ENCODE measurements around the gene TRIM58. TPM values are rescaled to one million over a fixed set of nuclear protein-coding genes. Genes with fewer than 3 reads are reported as not detected.

Gene TRIM58
- total RNA-seq, 1 experiment from 2014 or later, result not detected

DNA sequence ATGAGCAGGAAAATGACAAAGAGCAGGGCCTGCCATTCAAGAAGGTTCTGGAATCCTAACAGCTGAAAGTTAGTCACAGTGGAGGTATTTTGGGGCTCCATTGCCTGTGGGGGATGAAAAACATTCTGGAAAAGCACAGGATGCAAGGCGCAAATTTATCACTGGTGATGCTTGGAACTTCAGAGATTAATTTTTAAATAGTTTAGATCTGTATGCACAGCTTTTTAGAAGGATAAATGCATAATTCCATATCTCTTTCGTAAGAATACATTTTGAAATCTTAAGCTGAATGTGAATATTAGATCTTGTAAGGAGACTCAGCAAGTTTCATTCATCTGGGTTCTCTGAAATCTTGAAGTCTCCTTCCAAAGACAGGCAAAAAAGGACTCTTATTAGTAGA lies 15.2 kb upstream of the TRIM58 start, which contains the start of gene OR11L1 (continued):
- no peak for TF ChIP-seq YY1 (IDR thresholded peaks at IDR 0.05; ENCODE audit: extremely low read depth, insufficient replicate concordance, low read depth, low read length)

DNA sequence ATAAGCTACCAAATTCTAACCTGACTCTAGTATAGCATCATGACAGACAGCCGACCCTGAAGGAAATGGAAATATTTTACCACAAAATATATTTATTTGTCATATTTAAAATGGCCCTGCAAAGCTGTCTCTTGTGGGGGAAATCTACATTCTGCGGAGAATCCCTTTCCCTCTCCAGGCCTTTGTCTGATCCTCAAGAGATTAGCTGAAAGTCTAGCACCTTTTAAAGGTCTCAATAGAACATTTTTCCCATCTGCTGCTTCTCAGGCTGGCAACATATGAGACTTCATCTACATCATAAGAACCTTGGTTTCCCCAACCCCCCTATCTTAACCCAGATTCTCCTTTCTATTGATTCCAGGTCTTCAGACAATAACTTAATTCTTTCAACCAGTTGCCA lies 13.6 kb upstream of the TRIM58 start:
- Histone ChIP-seq H3K4me1 (ENCODE audit: control insufficient read depth in 1 of 2, insufficient read depth in 2 of 2, low read length in 2 of 2) (no peaks in the 10 kb centered on the region), H3K9ac (ENCODE audit: low read length) (no peak overlapping the region), H3K79me2 (ENCODE audit: insufficient read depth, low read length) (no peaks in the 10 kb centered on the region), H2AFZ (ENCODE audit: low read depth, low read length, poor library complexity, severe bottlenecking) (no peak overlapping the region), H3K4me2 (ENCODE audit: low read length) (no peak overlapping the region), H3K9me2 (ENCODE audit: insufficient read depth) (no peaks in the 10 kb centered on the region), H3K4me3 (replicated peaks in 1 of 2; ENCODE audit: low read depth in 1 of 2, low read length in 2 of 2) (no peak overlapping the region), H3K36me3 (ENCODE audit: control insufficient read depth in 1 of 2, insufficient read depth in 2 of 2, low read length in 2 of 2) (no peaks in the 10 kb centered on the region), H3K27me3 (ENCODE audit: insufficient read depth, low read length) (no peaks in the 10 kb centered on the region), H4K20me1 (ENCODE audit: insufficient read depth) (no peaks in the 10 kb centered on the region), H3K9me3 (ENCODE audit: control insufficient read depth in 1 of 2, insufficient read depth in 1 of 2, low read depth in 1 of 2, low read length in 2 of 2) (peaks cover 10% of the 10 kb centered on the region in 2 experiments; a peak in 2 of 4 replicates), H3K27ac (ENCODE audit: low read depth, low read length) (no peak overlapping the region)
- POLR2A ChIA-PET, result no interaction called here
- RAD21 ChIA-PET (ENCODE audit: low non-redundant PET in 1 of 2, low total read pairs in 2 of 2, uncharacterized antibody in 2 of 2, unreplicated experiment in 2 of 2), result no interaction called here
- BruUV-seq (replicated peaks), result no TSS peak
- CTCF ChIA-PET, result no interaction called here
- ATAC-seq, result no peak
- no peak for TF ChIP-seq SP1 (IDR thresholded peaks at IDR 0.05; ENCODE audit: low read depth)
- TF ChIP-seq JUND (IDR thresholded peaks at IDR 0.05), result no peak
- no peak for TF ChIP-seq ELF1 (IDR thresholded peaks at IDR 0.05; ENCODE audit: borderline replicate concordance, low read depth)
- no peak for DNase-seq (ENCODE audit: low read depth, low spot score)
- intact Hi-C loops (cut with micrococcal nuclease), result no loop called here

DNA sequence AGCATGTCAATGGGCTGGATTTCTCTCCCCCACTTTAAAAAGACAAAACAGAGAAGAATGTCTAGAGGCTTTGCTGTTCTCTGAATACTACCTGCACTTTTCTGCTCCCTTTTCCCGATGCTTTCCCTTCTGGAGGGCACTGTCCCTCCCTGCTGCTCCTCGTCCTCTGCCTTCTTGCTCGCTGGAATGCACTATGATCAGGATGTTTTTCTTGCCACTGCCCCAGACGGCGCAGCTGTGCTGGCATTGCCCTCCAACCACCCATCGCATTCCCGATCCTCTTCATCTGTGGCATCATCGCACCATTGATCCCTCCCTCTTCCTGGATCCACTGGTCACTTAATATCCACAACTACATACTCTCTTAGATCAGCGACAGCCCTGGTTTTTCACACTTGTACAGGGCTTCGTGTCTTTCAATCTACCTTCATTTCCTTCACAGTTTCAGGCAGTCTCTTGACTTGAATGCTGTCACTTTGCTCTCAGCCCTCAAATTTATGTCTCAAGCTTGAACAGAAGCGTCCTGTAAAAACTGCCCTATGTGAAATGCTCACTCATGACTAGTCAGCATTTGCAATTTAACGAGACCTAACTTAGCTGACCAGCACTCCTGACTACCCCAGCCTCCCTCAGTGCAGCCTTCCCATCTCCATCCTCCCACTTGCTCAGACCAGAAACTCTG lies 11.8 kb upstream of the TRIM58 start:
- intact Hi-C loops (cut with micrococcal nuclease), result no loop called here
- POLR2A ChIA-PET, result no interaction called here
- no peaks in the 10 kb centered on the region for H3K36me3 ChIP-seq (ENCODE audit: control insufficient read depth in 1 of 2, insufficient read depth in 2 of 2, low read length in 2 of 2)
- H3K9me2 ChIP-seq (ENCODE audit: insufficient read depth), result no peaks in the 10 kb centered on the region
- H3K4me2 ChIP-seq (ENCODE audit: low read length), result no peak overlapping the region
- H3K4me1 ChIP-seq (ENCODE audit: control insufficient read depth in 1 of 2, insufficient read depth in 2 of 2, low read length in 2 of 2), result no peaks in the 10 kb centered on the region
- no peak overlapping the region for H2AFZ ChIP-seq (ENCODE audit: low read depth, low read length, poor library complexity, severe bottlenecking)
- H4K20me1 ChIP-seq (ENCODE audit: insufficient read depth), result no peaks in the 10 kb centered on the region
- RAD21 ChIA-PET (ENCODE audit: low non-redundant PET in 1 of 2, low total read pairs in 2 of 2, uncharacterized antibody in 2 of 2, unreplicated experiment in 2 of 2), result no interaction called here
- ATAC-seq (no peak), DNase-seq (ENCODE audit: low read depth, low spot score) (no peak)
- no peaks in the 10 kb centered on the region for H3K27me3 ChIP-seq (ENCODE audit: insufficient read depth, low read length)
- H3K9me3 ChIP-seq (ENCODE audit: control insufficient read depth in 1 of 2, insufficient read depth in 1 of 2, low read depth in 1 of 2, low read length in 2 of 2), result peaks cover 9 to 11% of the 10 kb centered on the region in 2 experiments; a peak in 2 of 4 replicates
- H3K9ac ChIP-seq (ENCODE audit: low read length), result no peak overlapping the region
- no peaks in the 10 kb centered on the region for H3K79me2 ChIP-seq (ENCODE audit: insufficient read depth, low read length)
- CTCF ChIA-PET, result no interaction called here
- no peak overlapping the region for H3K4me3 ChIP-seq (replicated peaks in 1 of 2; ENCODE audit: low read depth in 1 of 2, low read length in 2 of 2)
- BruUV-seq (replicated peaks), result no TSS peak
- no peak overlapping the region for H3K27ac ChIP-seq (ENCODE audit: low read depth, low read length)
- TF ChIP-seq, protein P1, sequence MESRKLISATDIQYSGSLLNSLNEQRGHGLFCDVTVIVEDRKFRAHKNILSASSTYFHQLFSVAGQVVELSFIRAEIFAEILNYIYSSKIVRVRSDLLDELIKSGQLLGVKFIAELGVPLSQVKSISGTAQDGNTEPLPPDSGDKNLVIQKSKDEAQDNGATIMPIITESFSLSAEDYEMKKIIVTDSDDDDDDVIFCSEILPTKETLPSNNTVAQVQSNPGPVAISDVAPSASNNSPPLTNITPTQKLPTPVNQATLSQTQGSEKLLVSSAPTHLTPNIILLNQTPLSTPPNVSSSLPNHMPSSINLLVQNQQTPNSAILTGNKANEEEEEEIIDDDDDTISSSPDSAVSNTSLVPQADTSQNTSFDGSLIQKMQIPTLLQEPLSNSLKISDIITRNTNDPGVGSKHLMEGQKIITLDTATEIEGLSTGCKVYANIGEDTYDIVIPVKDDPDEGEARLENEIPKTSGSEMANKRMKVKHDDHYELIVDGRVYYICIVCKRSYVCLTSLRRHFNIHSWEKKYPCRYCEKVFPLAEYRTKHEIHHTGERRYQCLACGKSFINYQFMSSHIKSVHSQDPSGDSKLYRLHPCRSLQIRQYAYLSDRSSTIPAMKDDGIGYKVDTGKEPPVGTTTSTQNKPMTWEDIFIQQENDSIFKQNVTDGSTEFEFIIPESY (IDR thresholded peaks at IDR 0.05; ENCODE audit: extremely low read depth, insufficient replicate concordance, low read length), result no peak
- TF ChIP-seq ZNF274 (IDR thresholded peaks at IDR 0.05; ENCODE audit: low read depth, low read length) (no peak), YY1 (IDR thresholded peaks at IDR 0.05; ENCODE audit: extremely low read depth, insufficient replicate concordance, low read depth, low read length) (no peak), POLR2A (IDR thresholded peaks at IDR 0.05; ENCODE audit: borderline replicate concordance, extremely low read depth, insufficient read depth, insufficient read length) (no peak), EGR1 (IDR thresholded peaks at IDR 0.05; ENCODE audit: low read depth) (no peak), ELF1 (IDR thresholded peaks at IDR 0.05; ENCODE audit: borderline replicate concordance, low read depth) (no peak), RAD21 (IDR thresholded peaks at IDR 0.05; ENCODE audit: low read depth) (no peak), SRF (IDR thresholded peaks at IDR 0.05; ENCODE audit: low read depth) (no peak), EZH2 (IDR thresholded peaks at IDR 0.05) (no peak)
- TF ChIP-seq, protein P2, sequence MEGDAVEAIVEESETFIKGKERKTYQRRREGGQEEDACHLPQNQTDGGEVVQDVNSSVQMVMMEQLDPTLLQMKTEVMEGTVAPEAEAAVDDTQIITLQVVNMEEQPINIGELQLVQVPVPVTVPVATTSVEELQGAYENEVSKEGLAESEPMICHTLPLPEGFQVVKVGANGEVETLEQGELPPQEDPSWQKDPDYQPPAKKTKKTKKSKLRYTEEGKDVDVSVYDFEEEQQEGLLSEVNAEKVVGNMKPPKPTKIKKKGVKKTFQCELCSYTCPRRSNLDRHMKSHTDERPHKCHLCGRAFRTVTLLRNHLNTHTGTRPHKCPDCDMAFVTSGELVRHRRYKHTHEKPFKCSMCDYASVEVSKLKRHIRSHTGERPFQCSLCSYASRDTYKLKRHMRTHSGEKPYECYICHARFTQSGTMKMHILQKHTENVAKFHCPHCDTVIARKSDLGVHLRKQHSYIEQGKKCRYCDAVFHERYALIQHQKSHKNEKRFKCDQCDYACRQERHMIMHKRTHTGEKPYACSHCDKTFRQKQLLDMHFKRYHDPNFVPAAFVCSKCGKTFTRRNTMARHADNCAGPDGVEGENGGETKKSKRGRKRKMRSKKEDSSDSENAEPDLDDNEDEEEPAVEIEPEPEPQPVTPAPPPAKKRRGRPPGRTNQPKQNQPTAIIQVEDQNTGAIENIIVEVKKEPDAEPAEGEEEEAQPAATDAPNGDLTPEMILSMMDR (IDR thresholded peaks at IDR 0.05 in 2 of 3, conservative IDR thresholded peaks at IDR 0.05 in 1 of 3; ENCODE audit: borderline replicate concordance in 1 of 3, insufficient read depth in 1 of 3, low read depth in 2 of 3, low read length in 2 of 3), result no peak
- TF ChIP-seq, protein P3, sequence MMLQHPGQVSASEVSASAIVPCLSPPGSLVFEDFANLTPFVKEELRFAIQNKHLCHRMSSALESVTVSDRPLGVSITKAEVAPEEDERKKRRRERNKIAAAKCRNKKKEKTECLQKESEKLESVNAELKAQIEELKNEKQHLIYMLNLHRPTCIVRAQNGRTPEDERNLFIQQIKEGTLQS (IDR thresholded peaks at IDR 0.05), result no peak
- TF ChIP-seq, protein P4, sequence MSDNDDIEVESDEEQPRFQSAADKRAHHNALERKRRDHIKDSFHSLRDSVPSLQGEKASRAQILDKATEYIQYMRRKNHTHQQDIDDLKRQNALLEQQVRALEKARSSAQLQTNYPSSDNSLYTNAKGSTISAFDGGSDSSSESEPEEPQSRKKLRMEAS (IDR thresholded peaks at IDR 0.05), result no peak

Data from HCT116 (cell line).